ENCODE results near the gene DLL1. TPM values are rescaled to one million over a fixed set of nuclear protein-coding genes. Genes with fewer than 3 reads are reported as not detected.
A peak's percentile ranks its signal among the peaks of the same experiment; 100 is the strongest.

The DLL1 gene
- total RNA-seq, 1 experiment from 2014 or later = 2.8 TPM

- H2BK120ac ChIP-seq (ENCODE audit: low read depth, low read length, poor library complexity, severe bottlenecking) = no peak overlapping the region
- H3K56ac ChIP-seq (ENCODE audit: insufficient read length, low read depth, low read length) = no peak overlapping the region
- peaks cover 44% of the 10 kb centered on the region for H3K27me3 ChIP-seq (ENCODE audit: insufficient read depth, low read length)
- H3K27ac ChIP-seq (ENCODE audit: insufficient read length, low read depth, low read length) = no peak overlapping the region
- peaks cover 24% of the 10 kb centered on the region for H3K23me2 ChIP-seq (ENCODE audit: insufficient read length, low read depth, low read length, poor library complexity, severe bottlenecking)
- no peak overlapping the region for H3K14ac ChIP-seq (ENCODE audit: insufficient read depth, low read length)
- no peak for DNase-seq
- no peak overlapping the region; a peak in 1 of 7 replicates for H3K27ac Mint-ChIP-seq
- peaks cover 74% of the 10 kb centered on the region for H3K27me3 Mint-ChIP-seq (ENCODE audit: low read depth)
- no peaks in the 10 kb centered on the region for H3K79me1 ChIP-seq (ENCODE audit: insufficient read depth, low read depth, low read length, poor library complexity, severe bottlenecking)
- H3K18ac ChIP-seq (ENCODE audit: insufficient read length, low read depth, low read length) = no peak overlapping the region
- no peak for TF ChIP-seq CTCF (conservative IDR thresholded peaks at IDR 0.05)
- H2AK5ac ChIP-seq (ENCODE audit: insufficient read length, low read length) = no peak overlapping the region
- peaks cover 53 to 59% of the 10 kb centered on the region in 2 experiments for H3K4me1 Mint-ChIP-seq
- H4K91ac ChIP-seq (ENCODE audit: insufficient read length, low read depth, low read length) = no peak overlapping the region
- no peak overlapping the region for H2BK12ac ChIP-seq (ENCODE audit: insufficient read length, low read depth, low read length)
- H2BK20ac ChIP-seq (ENCODE audit: low read depth, low read length, poor library complexity, severe bottlenecking) = no peak overlapping the region
- no peak overlapping the region for H4K8ac ChIP-seq (replicated peaks; ENCODE audit: insufficient read length, low read depth, low read length)
- no peak overlapping the region for H3K23ac ChIP-seq (ENCODE audit: insufficient read length, low read depth, low read length)
- peaks cover 3 to 10% (median 6%) of the 10 kb centered on the region in 3 experiments; a peak in 4 of 7 replicates for H3K36me3 Mint-ChIP-seq (ENCODE audit: insufficient read depth in 1 of 3, low read depth in 3 of 3)
- no peak overlapping the region for H2BK15ac ChIP-seq (ENCODE audit: low read depth, low read length)
- H3K79me2 ChIP-seq (ENCODE audit: insufficient read depth, low read length) = no peaks in the 10 kb centered on the region
- H3K4me3 Mint-ChIP-seq = peak overlapping the region; percentile 8 to 92; a peak in 3 of 5 replicates
- H3K9me3 ChIP-seq (ENCODE audit: control insufficient read depth, low read depth, low read length) = no peaks in the 10 kb centered on the region
- no peak overlapping the region for H3T11ph ChIP-seq (ENCODE audit: low read length)
- no peak overlapping the region for H2BK5ac ChIP-seq (ENCODE audit: insufficient read length, low read length)
- H4K5ac ChIP-seq (ENCODE audit: insufficient read length, low read depth, low read length) = no peak overlapping the region
- H3K4me1 ChIP-seq (ENCODE audit: insufficient read depth, low read length) = peaks cover 8% of the 10 kb centered on the region; the same call in 1 of the 2 replicates
- no CpG with 5 or more reads among the region's 2 CpGs for WGBS (ENCODE audit: extremely low coverage, insufficient read length, low lambda C conversion rate)
- peaks cover 6 to 8% of the 10 kb centered on the region in 2 experiments for H3K9me3 Mint-ChIP-seq
- peak overlapping the region; percentile 40 for H3K4me2 ChIP-seq (ENCODE audit: insufficient read depth, insufficient read length, low read length)
- no peak overlapping the region for H3K4ac ChIP-seq (ENCODE audit: low read depth, low read length)
- no peak overlapping the region for H3K9ac ChIP-seq (ENCODE audit: extremely low read depth, insufficient read length, low read length)
- no peak overlapping the region for H2AFZ ChIP-seq (ENCODE audit: low read length)
- H4K20me1 ChIP-seq (ENCODE audit: control insufficient read depth, insufficient read depth, insufficient read length) = no peaks in the 10 kb centered on the region
Measured at GRCh38 chr6:170294298-170294730, 3.4 kb upstream of the DLL1 start.
